Vagina (tissue), 2 donors: ENCODE results near the gene MTMR3.

Experiments used
- POLR2A ChIP-seq, 2 donors: fragments of 450-650 bp; IDR thresholded peaks; one replicate each; pipeline ENCODE4 v1.6.1; 2017; ENCODE audit warnings: antibody characterized with exemption in 2 of 2, mild to moderate bottlenecking in 2 of 2, moderate library complexity in 2 of 2
- TF ChIP-seq, protein P1 (sequence below), 3 experiments: fragments of 450-650 bp in 2 of 3; fragments of 200-600 bp in 1 of 3; sonication (generic) in 1 of 3; IDR thresholded peaks; one replicate each; pipeline ENCODE4 v1.5.1; 2017 to 2019; ENCODE audit warnings: antibody characterized with exemption in 3 of 3, mild to moderate bottlenecking in 2 of 3, moderate library complexity in 2 of 3

DNA sequence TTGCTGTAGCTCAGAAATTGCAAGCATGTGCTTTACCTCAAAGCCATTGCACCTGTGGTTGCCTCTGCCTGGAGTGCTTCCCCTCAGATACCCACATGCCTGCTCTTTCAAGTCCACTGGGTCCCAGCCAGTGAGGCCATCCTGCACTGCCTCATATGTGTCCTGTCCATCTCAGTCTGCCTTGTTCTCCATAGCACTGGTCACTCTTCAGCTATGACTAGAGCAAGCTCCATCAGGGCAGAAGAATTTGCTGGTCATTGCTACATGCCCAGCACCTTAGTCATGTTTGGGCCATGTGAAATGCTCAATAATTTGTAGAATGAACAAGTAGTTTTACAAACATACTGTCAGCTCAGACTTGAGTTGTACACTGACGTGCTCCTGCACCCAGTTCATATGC is 132.9 kb downstream of the MTMR3 start:
- TF ChIP-seq, protein P1, sequence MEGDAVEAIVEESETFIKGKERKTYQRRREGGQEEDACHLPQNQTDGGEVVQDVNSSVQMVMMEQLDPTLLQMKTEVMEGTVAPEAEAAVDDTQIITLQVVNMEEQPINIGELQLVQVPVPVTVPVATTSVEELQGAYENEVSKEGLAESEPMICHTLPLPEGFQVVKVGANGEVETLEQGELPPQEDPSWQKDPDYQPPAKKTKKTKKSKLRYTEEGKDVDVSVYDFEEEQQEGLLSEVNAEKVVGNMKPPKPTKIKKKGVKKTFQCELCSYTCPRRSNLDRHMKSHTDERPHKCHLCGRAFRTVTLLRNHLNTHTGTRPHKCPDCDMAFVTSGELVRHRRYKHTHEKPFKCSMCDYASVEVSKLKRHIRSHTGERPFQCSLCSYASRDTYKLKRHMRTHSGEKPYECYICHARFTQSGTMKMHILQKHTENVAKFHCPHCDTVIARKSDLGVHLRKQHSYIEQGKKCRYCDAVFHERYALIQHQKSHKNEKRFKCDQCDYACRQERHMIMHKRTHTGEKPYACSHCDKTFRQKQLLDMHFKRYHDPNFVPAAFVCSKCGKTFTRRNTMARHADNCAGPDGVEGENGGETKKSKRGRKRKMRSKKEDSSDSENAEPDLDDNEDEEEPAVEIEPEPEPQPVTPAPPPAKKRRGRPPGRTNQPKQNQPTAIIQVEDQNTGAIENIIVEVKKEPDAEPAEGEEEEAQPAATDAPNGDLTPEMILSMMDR (IDR thresholded peaks at IDR 0.05): no peak
- TF ChIP-seq POLR2A (IDR thresholded peaks at IDR 0.05): no peak
